HG02970 (cell line): Measurements from ENCODE around the gene MLEC.

ENCODE experiments used
- ATAC-seq: cut with Tn5 transposase; IDR thresholded peaks from one replicate; pipeline ENCODE4 v1.9.1; 2021; ENCODE audit warnings: mild to moderate bottlenecking, moderate library complexity, moderate number of reproducible peaks; ENCODE audit not compliant: unreplicated experiment, low FRiP score

MLEC gene

GRCh38 chr12:120739031-120739762 is 52.2 kb downstream of the MLEC start:
- ATAC-seq: no peak

- no peak for ATAC-seq
These were observed 53.1 kb downstream of the MLEC start for GRCh38 chr12:120739821-120740613.

- no peak for ATAC-seq
These were observed 53.9 kb downstream of the MLEC start for GRCh38 chr12:120740871-120741270.

- ATAC-seq: no peak
These were observed 54.8 kb downstream of the MLEC start for GRCh38 chr12:120741476-120742421.

- no peak for ATAC-seq
These were observed 58.1 kb downstream of the MLEC start for GRCh38 chr12:120744922-120745493.

GRCh38 chr12:120748242-120748641 is 61.3 kb downstream of the MLEC start:
- no peak for ATAC-seq

GRCh38 chr12:120749256-120749655 is 62.3 kb downstream of the MLEC start:
- ATAC-seq: no peak

- no peak for ATAC-seq
These were observed 63.9 kb downstream of the MLEC start for GRCh38 chr12:120750806-120751205.

GRCh38 chr12:120751389-120751788 is 64.4 kb downstream of the MLEC start:
- no peak for ATAC-seq
